ENCODE measurements around the gene PSMD2. TPM values are rescaled to one million over a fixed set of nuclear protein-coding genes. Genes with fewer than 3 reads are reported as not detected.
A peak's percentile ranks its signal among the peaks of the same experiment; 100 is the strongest.

PSMD2 gene
- polyA plus RNA-seq (2013): 127 TPM

DNA sequence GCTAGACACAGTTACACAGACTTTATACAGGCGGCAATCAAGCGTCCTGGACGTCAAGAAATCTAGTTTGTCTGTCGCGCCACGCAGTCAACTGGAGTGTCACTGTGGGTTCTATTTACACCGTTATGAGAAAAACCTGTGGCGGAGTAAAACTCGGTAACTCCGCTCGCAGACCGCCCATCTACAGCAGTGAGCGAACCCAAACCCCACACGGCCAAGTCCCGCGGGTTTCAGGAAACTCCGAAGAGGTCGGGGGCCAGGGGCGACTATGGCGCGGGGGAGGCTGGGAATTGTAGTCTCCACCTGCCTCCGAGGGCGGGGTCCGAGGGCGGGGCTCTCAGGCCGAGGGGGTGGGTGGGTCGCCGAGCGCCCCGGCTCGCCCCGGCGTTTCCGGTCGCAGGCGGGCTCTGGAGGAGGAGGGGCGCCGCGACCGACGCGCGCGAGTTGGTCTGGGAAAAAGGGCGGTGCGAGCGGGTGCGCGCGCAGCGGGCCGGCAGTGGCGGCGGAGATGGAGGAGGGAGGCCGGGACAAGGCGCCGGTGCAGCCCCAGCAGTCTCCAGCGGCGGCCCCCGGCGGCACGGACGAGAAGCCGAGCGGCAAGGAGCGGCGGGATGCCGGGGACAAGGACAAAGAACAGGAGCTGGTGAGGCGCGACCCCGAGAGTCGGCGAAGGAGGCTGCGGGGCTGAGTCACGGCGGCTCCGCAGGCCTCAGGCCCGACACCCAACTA, at the start of gene PSMD2:
Gene PSMD2, plus strand, starts transcription at position 483 of the 729 bp plus-strand sequence. Its CDS starts 26 bp downstream, at position 509.
- ChIA-PET CTCF (interaction anchor here (1.0 kb wide), 1 partner anchor 71 kb away, joined by 3 read pairs; no protein-coding TSS in a partner anchor), POLR2A (no interaction called here)
- Histone ChIP-seq H3K4me1 (ENCODE audit: control extremely low read depth in 1 of 4, control insufficient read depth in 4 of 4, insufficient read depth in 4 of 4, low read length in 3 of 4) (peaks cover 6 to 14% (median 11%) of the 10 kb centered on the region in 4 experiments), H3K27ac (ENCODE audit: insufficient read depth in 1 of 2, low read depth in 1 of 2, low read length in 2 of 2, poor library complexity in 1 of 2, severe bottlenecking in 2 of 2) (peak within 1 kb of the TSS; percentile 80 to 91), H3K36me3 (ENCODE audit: control insufficient read depth in 4 of 4, insufficient read depth in 4 of 4, low read length in 3 of 4) (peaks cover 20 to 35% (median 27%) of the 10 kb centered on the region in 4 experiments), H3K27me3 (replicated peaks in 2 of 5; ENCODE audit: control insufficient read depth in 4 of 5, insufficient read depth in 5 of 5, low read length in 4 of 5) (peaks cover 0 to 5% (median 0%) of the 10 kb centered on the region in 5 experiments), H3K4me3 (ENCODE audit: control insufficient read depth in 1 of 7, extremely low read depth in 1 of 7, insufficient read depth in 4 of 7, low read depth in 2 of 7, low read length in 6 of 7) (peak within 1 kb of the TSS; percentile 80 to 94 (median 90)), H3K9me3 (ENCODE audit: control extremely low read depth in 1 of 5, control insufficient read depth in 4 of 5, insufficient read depth in 2 of 5, low read depth in 1 of 5, low read length in 4 of 5) (no peaks in the 10 kb centered on the region)
- peak; percentile 97 to 98 (median 98) for DNase-seq
- WGBS (ENCODE audit: insufficient coverage): under 1% methylated on average over 60 of the region's 78 CpGs

DNA sequence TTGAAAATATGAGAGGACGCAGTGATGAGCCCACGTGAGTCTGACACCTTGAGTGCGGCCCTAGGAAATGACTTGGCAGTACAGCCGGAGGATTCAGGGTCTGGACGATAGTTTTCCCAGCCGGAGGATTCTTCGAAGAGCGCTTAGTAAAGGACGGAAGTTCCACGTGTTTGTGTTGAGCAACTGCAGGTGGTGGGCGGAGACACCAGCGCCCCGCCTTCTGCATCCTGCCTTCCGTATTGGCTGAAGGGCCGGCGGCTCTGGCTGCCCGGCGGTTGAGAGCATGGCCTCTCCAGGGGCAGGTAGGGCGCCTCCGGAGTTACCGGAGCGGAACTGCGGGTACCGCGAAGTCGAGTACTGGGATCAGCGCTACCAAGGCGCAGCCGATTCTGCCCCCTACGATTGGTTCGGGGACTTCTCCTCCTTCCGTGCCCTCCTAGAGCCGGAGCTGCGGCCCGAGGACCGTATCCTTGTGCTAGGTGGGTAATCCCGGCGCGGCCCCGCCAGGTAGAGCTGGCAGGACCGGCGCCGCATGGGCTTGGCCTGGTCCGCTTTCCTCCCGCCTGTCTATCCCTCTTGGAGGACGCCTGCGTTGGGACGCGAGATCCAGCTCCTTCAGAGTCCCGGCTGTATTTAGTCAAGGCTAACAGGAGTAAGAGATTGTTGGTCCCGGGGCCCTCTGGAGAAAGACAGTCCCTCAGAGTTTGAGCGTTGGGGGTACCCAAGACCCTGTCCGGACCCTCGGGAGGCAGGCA, 49.5 kb upstream of the PSMD2 start, which contains the start of gene EEF1AKMT4:
Gene EEF1AKMT4, plus strand, starts transcription at position 261 of the 755 bp plus-strand sequence. Its CDS starts 23 bp downstream, at position 284.
- Histone ChIP-seq H3K4me1 (ENCODE audit: control extremely low read depth in 1 of 4, control insufficient read depth in 4 of 4, insufficient read depth in 4 of 4, low read length in 3 of 4) (peaks cover 5 to 23% (median 17%) of the 10 kb centered on the region in 4 experiments), H3K36me3 (ENCODE audit: control insufficient read depth in 4 of 4, insufficient read depth in 4 of 4, low read length in 3 of 4) (peaks cover 0 to 18% (median 9%) of the 10 kb centered on the region in 4 experiments), H3K4me3 (ENCODE audit: control insufficient read depth in 1 of 7, extremely low read depth in 1 of 7, insufficient read depth in 4 of 7, low read depth in 2 of 7, low read length in 6 of 7) (peak within 1 kb of the TSS; percentile 76 to 100 (median 89)), H3K27ac (ENCODE audit: insufficient read depth in 1 of 2, low read depth in 1 of 2, low read length in 2 of 2, poor library complexity in 1 of 2, severe bottlenecking in 2 of 2) (peak within 1 kb of the TSS; percentile 56 to 92), H3K27me3 (replicated peaks in 2 of 5; ENCODE audit: control insufficient read depth in 4 of 5, insufficient read depth in 5 of 5, low read length in 4 of 5) (no peaks in the 10 kb centered on the region), H3K9me3 (ENCODE audit: control extremely low read depth in 1 of 5, control insufficient read depth in 4 of 5, insufficient read depth in 2 of 5, low read depth in 1 of 5, low read length in 4 of 5) (no peaks in the 10 kb centered on the region)
- ChIA-PET POLR2A (no interaction called here), CTCF (interaction anchor here (0.7 to 10.4 kb wide), 15 partner anchors 8 to 354 kb away, joined by 3 to 70 read pairs (median 4); partner anchors contain the start of genes ABCF3 and VWA5B2)
- WGBS (ENCODE audit: insufficient coverage): 0% methylated on average over 39 of the region's 54 CpGs
- DNase-seq: peak; percentile 99

- peak; percentile 90 to 94 (median 92) for DNase-seq
- peak overlapping the region; percentile 76 to 100 (median 89) for H3K4me3 ChIP-seq (ENCODE audit: control insufficient read depth in 1 of 7, extremely low read depth in 1 of 7, insufficient read depth in 4 of 7, low read depth in 2 of 7, low read length in 6 of 7)
- peaks cover 0 to 11% (median 5%) of the 10 kb centered on the region in 4 experiments for H3K36me3 ChIP-seq (ENCODE audit: control insufficient read depth in 4 of 4, insufficient read depth in 4 of 4, low read length in 3 of 4)
- ChIA-PET CTCF (interaction anchor here (0.7 to 10.4 kb wide), 15 partner anchors 8 to 354 kb away, joined by 3 to 70 read pairs (median 4); partner anchors contain the start of genes ABCF3 and VWA5B2), POLR2A (no interaction called here)
- H3K27me3 ChIP-seq (replicated peaks in 2 of 5; ENCODE audit: control insufficient read depth in 4 of 5, insufficient read depth in 5 of 5, low read length in 4 of 5): no peaks in the 10 kb centered on the region
- H3K4me1 ChIP-seq (ENCODE audit: control extremely low read depth in 1 of 4, control insufficient read depth in 4 of 4, insufficient read depth in 4 of 4, low read length in 3 of 4): peaks cover 5 to 23% (median 17%) of the 10 kb centered on the region in 4 experiments
- H3K9me3 ChIP-seq (ENCODE audit: control extremely low read depth in 1 of 5, control insufficient read depth in 4 of 5, insufficient read depth in 2 of 5, low read depth in 1 of 5, low read length in 4 of 5): no peaks in the 10 kb centered on the region
- WGBS (ENCODE audit: insufficient coverage): under 1% methylated on average over 9 of the region's 20 CpGs
- H3K27ac ChIP-seq (ENCODE audit: insufficient read depth in 1 of 2, low read depth in 1 of 2, low read length in 2 of 2, poor library complexity in 1 of 2, severe bottlenecking in 2 of 2): peak overlapping the region; percentile 25 to 92
These were observed 48.7 kb upstream of the PSMD2 start for GRCh38 chr3:184250167-184250828.

- ChIA-PET POLR2A (no interaction called here), CTCF (interaction anchor here (0.6 to 10.4 kb wide), 7 partner anchors 11 to 360 kb away, joined by 3 to 70 read pairs (median 3); partner anchors contain the start of gene VWA5B2)
- Histone ChIP-seq H3K4me1 (ENCODE audit: control extremely low read depth in 1 of 4, control insufficient read depth in 4 of 4, insufficient read depth in 4 of 4, low read length in 3 of 4) (peaks cover 0 to 8% (median 5%) of the 10 kb centered on the region in 4 experiments), H3K9me3 (ENCODE audit: control extremely low read depth in 1 of 5, control insufficient read depth in 4 of 5, insufficient read depth in 2 of 5, low read depth in 1 of 5, low read length in 4 of 5) (no peaks in the 10 kb centered on the region), H3K27ac (ENCODE audit: insufficient read depth in 1 of 2, low read depth in 1 of 2, low read length in 2 of 2, poor library complexity in 1 of 2, severe bottlenecking in 2 of 2) (no peak overlapping the region), H3K4me3 (ENCODE audit: control insufficient read depth in 1 of 7, extremely low read depth in 1 of 7, insufficient read depth in 4 of 7, low read depth in 2 of 7, low read length in 6 of 7) (no peak overlapping the region), H3K27me3 (replicated peaks in 2 of 5; ENCODE audit: control insufficient read depth in 4 of 5, insufficient read depth in 5 of 5, low read length in 4 of 5) (peaks cover 0 to 24% (median 5%) of the 10 kb centered on the region in 5 experiments), H3K36me3 (ENCODE audit: control insufficient read depth in 4 of 4, insufficient read depth in 4 of 4, low read length in 3 of 4) (peaks cover 0 to 12% (median 7%) of the 10 kb centered on the region in 4 experiments)
- 91% methylated on average over 3 of the region's 3 CpGs for WGBS (ENCODE audit: insufficient coverage)
- DNase-seq: no peak
These were observed 43.6 kb upstream of the PSMD2 start for GRCh38 chr3:184255291-184256039.

GRCh38 chr3:184257083-184257915, 41.7 kb upstream of the PSMD2 start:
- no peak for DNase-seq
- Histone ChIP-seq H3K36me3 (ENCODE audit: control insufficient read depth in 4 of 4, insufficient read depth in 4 of 4, low read length in 3 of 4) (peaks cover 0 to 12% (median 7%) of the 10 kb centered on the region in 4 experiments), H3K27ac (ENCODE audit: insufficient read depth in 1 of 2, low read depth in 1 of 2, low read length in 2 of 2, poor library complexity in 1 of 2, severe bottlenecking in 2 of 2) (no peak overlapping the region), H3K4me3 (ENCODE audit: control insufficient read depth in 1 of 7, extremely low read depth in 1 of 7, insufficient read depth in 4 of 7, low read depth in 2 of 7, low read length in 6 of 7) (no peak overlapping the region), H3K27me3 (replicated peaks in 2 of 5; ENCODE audit: control insufficient read depth in 4 of 5, insufficient read depth in 5 of 5, low read length in 4 of 5) (peaks cover 0 to 40% (median 10%) of the 10 kb centered on the region in 5 experiments), H3K4me1 (ENCODE audit: control extremely low read depth in 1 of 4, control insufficient read depth in 4 of 4, insufficient read depth in 4 of 4, low read length in 3 of 4) (peaks cover 0 to 21% (median 18%) of the 10 kb centered on the region in 4 experiments), H3K9me3 (ENCODE audit: control extremely low read depth in 1 of 5, control insufficient read depth in 4 of 5, insufficient read depth in 2 of 5, low read depth in 1 of 5, low read length in 4 of 5) (no peaks in the 10 kb centered on the region)
- CTCF ChIA-PET: interaction anchor here (1.1 to 10.4 kb wide), 3 partner anchors 17 to 373 kb away, joined by 3 to 70 read pairs (median 4); partner anchors contain the start of genes PARL and VWA5B2
- 97% methylated on average over 18 of the region's 23 CpGs for WGBS (ENCODE audit: insufficient coverage)
- POLR2A ChIA-PET: interaction anchor here (0.6 kb wide), 1 partner anchor 8 kb away, joined by 6 read pairs; no protein-coding TSS in a partner anchor

Data from common myeloid progenitor, CD34-positive (primary cell).